Urinary bladder (tissue), 4 donors: ENCODE results near the gene PLA2G4E. TPM values are rescaled to one million over a fixed set of nuclear protein-coding genes. Genes with fewer than 3 reads are reported as not detected.
A peak's percentile ranks its signal among the peaks of the same experiment; 100 is the strongest.

Source experiments
- DNase-seq: peaks from one replicate; pipeline ENCODE4 v3.0.0-alpha.2; 2015; ENCODE audit errors: extremely low spot score
- H3K27ac ChIP-seq: one replicate; pipeline ENCODE4 v1.5.1; 2013; ENCODE audit warnings: low read depth, mild to moderate bottlenecking, moderate library complexity
- H3K36me3 ChIP-seq: one replicate; pipeline ENCODE4 v1.6.1; 2013; ENCODE audit warnings: mild to moderate bottlenecking, moderate library complexity; ENCODE audit not compliant: insufficient read depth
- H3K4me1 ChIP-seq: one replicate; pipeline ENCODE4 v1.6.1; 2013; ENCODE audit warnings: mild to moderate bottlenecking, moderate library complexity; ENCODE audit not compliant: insufficient read depth
- H3K4me3 ChIP-seq: one replicate; pipeline ENCODE4 v1.5.1; 2013; ENCODE audit warnings: low read depth, low read length
- WGBS: extraction: QIAGEN DNeasy Blood & Tissue Kit; methylation state at CpG from one replicate; pipeline ENCODE4 v1.1.7; 2013; 5-methylcytosine and 5-hydroxymethylcytosine counted together
- polyA plus RNA-seq: library from polyadenylated mRNA; stranded (reverse); fragments of 200-250 nt; gene quantifications from one replicate; pipeline ENCODE4 v1.2.3, GENCODE V29; 2013
- total RNA-seq: library from RNA; depleted of rRNA; stranded (reverse); fragments of >200 nt; gene quantifications from one replicate; pipeline ENCODE4 v1.2.3, GENCODE V29; 2014
- donor health status: healthy with polysubstance abuse.
- donor health status: healthy.

The PLA2G4E gene
- total and polyA plus RNA-seq, 2 donors: 0.03 TPM; not detected in 1

DNA sequence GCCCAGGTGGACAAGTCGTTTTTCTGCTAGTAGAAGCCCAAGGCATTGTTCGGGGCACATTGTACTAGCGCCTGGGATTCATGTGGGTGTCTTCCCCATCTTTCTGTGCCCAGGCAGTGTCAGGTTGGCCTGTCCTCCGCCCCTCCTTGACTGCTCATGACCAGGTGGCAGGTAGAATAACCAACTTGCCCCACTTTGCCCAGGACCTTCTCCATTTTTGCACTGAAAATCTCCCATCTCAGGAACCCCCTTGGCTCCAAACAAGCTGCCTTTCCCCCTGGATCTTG is 39.6 kb upstream of the PLA2G4E start:
- H3K36me3 ChIP-seq: no peaks in the 10 kb centered on the region
- DNase-seq: no peak
- WGBS: 85% methylated on average over 4 of the region's 4 CpGs
- H3K4me3 ChIP-seq: no peak overlapping the region
- no peak overlapping the region for H3K27ac ChIP-seq
- no peaks in the 10 kb centered on the region for H3K4me1 ChIP-seq

DNA sequence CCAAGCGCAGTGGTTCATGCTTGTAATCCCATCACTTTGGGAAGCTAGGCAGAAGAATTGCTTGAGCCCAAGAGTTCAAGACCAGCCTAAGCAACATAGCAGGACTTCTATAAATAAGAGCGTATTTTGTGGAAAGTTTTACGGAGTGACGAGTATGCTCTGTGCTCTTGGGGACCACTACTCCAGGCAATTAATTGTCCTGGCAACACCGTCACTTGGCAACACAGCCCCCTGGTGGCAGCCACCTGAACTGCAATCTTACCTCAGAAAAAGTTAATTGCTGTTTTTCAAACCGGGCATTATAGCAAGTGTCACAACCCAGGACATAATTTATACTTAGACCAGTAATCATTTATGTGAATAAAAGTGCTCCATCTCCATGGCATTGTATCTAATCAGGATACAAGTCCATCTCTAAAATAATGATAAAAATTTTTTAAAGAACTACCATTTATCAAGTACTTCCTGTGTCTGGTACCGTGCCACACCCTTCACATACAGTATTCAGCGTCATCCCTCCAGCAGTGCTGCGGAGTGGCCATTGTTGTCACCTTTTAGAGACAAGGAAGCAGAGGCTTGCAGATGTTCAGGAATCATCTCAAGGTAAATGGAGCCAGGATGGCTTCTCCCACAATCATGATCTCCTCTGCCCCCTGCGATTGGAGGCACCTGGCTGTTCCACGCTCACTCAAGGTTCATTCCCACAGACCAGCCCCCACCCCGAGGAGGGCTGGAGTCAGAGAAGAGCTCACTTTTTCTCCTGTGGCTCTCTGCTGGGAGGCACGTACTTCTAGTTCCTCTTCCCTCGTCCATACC is 39.0 kb upstream of the PLA2G4E start:
- DNase-seq: no peak
- Histone ChIP-seq H3K4me3 (no peak overlapping the region), H3K27ac (no peak overlapping the region), H3K4me1 (no peaks in the 10 kb centered on the region), H3K36me3 (no peaks in the 10 kb centered on the region)
- WGBS: 47% methylated on average over 14 of the region's 14 CpGs

DNA sequence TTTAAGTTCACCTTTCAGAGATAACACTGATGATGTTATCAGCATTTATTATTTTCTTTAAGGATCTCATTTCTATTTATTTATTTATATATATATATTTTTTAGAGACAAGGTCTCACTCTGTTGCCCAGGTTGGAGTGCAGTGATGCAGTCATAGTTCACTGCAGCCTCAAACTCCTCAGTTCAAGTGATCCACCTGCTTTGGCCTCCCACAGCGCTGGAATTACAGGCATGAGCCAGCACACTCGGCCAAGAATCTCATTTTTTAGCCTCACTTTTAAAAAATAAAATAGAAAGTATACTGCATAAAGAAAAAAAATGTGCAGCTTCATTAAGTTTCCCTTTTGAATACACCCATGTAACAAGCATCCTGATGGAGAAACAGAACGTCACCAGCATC is 37.9 kb upstream of the PLA2G4E start:
- Histone ChIP-seq H3K36me3 (no peaks in the 10 kb centered on the region), H3K4me1 (no peaks in the 10 kb centered on the region), H3K27ac (no peak overlapping the region), H3K4me3 (no peak overlapping the region)
- DNase-seq: no peak
- WGBS: 64% methylated on average over 3 of the region's 3 CpGs

DNA sequence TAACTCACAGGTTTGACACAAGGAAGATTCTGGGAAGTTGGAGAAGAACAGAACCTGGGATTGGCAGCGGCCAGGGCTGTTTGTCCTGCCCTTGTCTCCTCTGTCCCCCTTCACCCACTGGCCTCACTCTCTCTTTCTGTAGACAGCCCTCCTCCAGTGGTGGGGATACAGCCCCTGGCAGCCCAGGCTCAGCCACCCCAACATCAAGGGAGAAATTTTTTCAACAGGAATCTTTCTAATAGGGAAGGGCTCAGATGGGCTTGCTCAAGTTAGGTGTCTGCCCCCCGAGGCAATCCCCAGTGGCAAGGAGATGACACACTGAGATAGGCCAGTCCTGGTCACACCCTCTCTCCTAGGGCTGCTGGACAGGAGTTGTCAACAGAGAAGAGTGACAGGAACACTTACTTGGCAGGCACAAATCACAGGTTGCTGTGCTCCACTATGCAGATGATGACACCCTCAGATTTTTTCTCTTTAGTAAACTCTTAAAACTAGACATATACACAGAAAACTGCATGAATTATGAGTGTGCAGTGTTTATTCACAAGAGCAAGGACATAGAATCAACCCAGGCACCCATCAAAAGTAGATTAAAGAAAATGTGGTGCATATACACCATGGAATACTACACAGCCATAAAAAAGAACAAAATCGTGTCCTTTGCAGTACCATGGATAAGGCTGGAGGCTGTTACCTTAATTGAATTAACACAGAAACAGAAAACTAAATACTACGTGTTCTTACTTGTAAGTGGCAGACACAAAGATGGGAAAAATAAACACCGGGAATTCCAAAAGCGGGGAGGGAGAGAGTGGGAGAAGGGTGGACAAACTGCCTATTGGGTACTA is 37.2 kb upstream of the PLA2G4E start:
- Histone ChIP-seq H3K4me1 (no peaks in the 10 kb centered on the region), H3K27ac (peak overlapping the region; percentile 69), H3K36me3 (no peaks in the 10 kb centered on the region), H3K4me3 (no peak overlapping the region)
- 77% methylated on average over 6 of the region's 6 CpGs for WGBS
- DNase-seq: no peak

DNA sequence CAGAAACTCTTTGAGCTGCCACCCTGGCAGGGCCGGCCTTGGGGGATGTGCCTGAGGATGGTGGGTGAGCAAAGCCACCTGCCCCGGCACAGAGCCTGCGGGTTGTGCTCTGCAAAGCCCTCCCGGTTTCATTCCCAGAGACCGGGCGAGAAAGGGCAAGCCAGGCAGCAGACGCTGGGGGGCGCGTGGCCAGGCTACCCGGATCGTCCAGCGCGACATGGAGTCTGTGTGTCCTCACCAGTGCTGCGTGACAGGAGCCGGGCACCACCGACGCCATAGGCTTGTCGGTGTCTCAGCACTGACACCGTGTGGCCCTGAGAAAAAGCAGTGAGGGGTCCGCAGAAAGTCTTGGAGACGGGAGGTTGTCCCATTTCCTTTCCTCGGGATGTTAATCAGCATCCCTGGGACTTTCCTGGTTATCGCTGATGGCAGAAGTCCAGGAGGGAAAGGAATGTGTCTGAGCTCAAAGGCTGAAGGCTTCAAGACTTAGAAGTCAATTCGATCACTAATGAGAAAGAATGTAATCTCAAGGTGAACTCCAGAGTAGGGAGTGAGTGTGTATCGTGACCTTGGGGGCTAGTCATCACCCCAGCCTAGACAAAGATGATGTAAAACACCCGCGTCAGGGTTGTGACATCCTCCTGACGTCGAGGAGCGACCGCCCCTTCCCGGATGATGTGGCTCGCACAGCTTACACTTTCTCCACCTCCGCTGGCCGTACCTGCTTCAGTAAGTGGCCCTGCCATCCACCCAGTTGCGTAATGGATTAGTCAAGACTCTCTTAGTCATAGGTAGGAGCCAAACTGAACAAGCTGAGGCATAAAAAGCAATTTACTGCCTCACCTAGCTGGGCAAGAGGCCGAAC is 36.3 kb upstream of the PLA2G4E start:
- DNase-seq: peak; percentile 67
- H3K4me1 ChIP-seq: no peaks in the 10 kb centered on the region
- peak overlapping the region; percentile 29 for H3K27ac ChIP-seq
- no peaks in the 10 kb centered on the region for H3K36me3 ChIP-seq
- H3K4me3 ChIP-seq: no peak overlapping the region
- 14% methylated on average over 37 of the region's 37 CpGs for WGBS

- no peaks in the 10 kb centered on the region for H3K36me3 ChIP-seq
- no peak overlapping the region for H3K4me3 ChIP-seq
- no peaks in the 10 kb centered on the region for H3K4me1 ChIP-seq
- no peak for DNase-seq
- 89% methylated on average over 2 of the region's 2 CpGs for WGBS
- H3K27ac ChIP-seq: no peak overlapping the region
Measured at GRCh38 chr15:42053914-42054313, 33.1 kb upstream of the PLA2G4E start.

DNA sequence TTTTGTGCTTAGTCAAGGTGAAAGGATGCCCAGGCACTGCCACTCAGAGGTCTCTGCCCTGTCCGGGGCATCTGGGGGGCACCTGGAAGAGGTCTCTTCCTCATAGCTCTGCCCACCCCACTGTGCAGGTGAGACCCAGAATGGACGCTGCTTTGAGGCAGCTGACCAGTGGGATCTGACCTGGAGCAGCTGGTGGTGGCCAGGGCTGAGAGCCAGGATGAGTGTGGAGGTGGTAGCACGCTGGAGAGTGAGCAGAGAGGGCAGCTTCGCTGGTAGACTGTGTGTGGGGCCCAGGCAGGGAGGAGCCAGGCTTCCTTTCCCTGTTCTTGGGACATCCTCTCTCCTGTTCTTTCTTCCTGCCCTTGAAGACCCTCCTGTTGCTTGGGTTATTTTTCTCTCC is 32.2 kb upstream of the PLA2G4E start:
- DNase-seq: no peak
- H3K36me3 ChIP-seq: no peaks in the 10 kb centered on the region
- no peaks in the 10 kb centered on the region for H3K4me1 ChIP-seq
- H3K27ac ChIP-seq: no peak overlapping the region
- WGBS: 76% methylated on average over 4 of the region's 4 CpGs
- no peak overlapping the region for H3K4me3 ChIP-seq

GRCh38 chr15:42050484-42051255 is 29.8 kb upstream of the PLA2G4E start:
- Histone ChIP-seq H3K4me1 (no peaks in the 10 kb centered on the region), H3K36me3 (no peaks in the 10 kb centered on the region), H3K27ac (no peak overlapping the region), H3K4me3 (no peak overlapping the region)
- 74% methylated on average over 10 of the region's 10 CpGs for WGBS
- DNase-seq: no peak

GRCh38 chr15:42048821-42049200 is 28.0 kb upstream of the PLA2G4E start:
- 80% methylated on average over 8 of the region's 8 CpGs for WGBS

GRCh38 chr15:42048080-42048820 is 27.4 kb upstream of the PLA2G4E start:
- Histone ChIP-seq H3K4me3 (no peak overlapping the region), H3K36me3 (no peaks in the 10 kb centered on the region), H3K4me1 (no peaks in the 10 kb centered on the region), H3K27ac (no peak overlapping the region)
- 94% methylated on average over 9 of the region's 9 CpGs for WGBS
- DNase-seq: no peak

More at GRCh38 chr15:42048821-42049200, 28.0 kb upstream of the PLA2G4E start:
- Histone ChIP-seq H3K4me1 (no peaks in the 10 kb centered on the region), H3K27ac (no peak overlapping the region), H3K36me3 (no peaks in the 10 kb centered on the region), H3K4me3 (no peak overlapping the region)
- DNase-seq: no peak

- Histone ChIP-seq H3K4me3 (no peak overlapping the region), H3K27ac (no peak overlapping the region), H3K36me3 (no peaks in the 10 kb centered on the region), H3K4me1 (no peaks in the 10 kb centered on the region)
- DNase-seq: no peak
- 85% methylated on average over 2 of the region's 2 CpGs for WGBS
Measured at GRCh38 chr15:42046597-42046996, 25.8 kb upstream of the PLA2G4E start.

GRCh38 chr15:42045211-42045615 is 24.4 kb upstream of the PLA2G4E start:
- Histone ChIP-seq H3K27ac (no peak overlapping the region), H3K4me1 (no peaks in the 10 kb centered on the region), H3K4me3 (no peak overlapping the region), H3K36me3 (no peaks in the 10 kb centered on the region)
- WGBS: 25% methylated on average over 8 of the region's 8 CpGs
- DNase-seq: no peak
